Measurements from ENCODE around the gene TACR1. TPM values are rescaled to one million over a fixed set of nuclear protein-coding genes. Genes with fewer than 3 reads are reported as not detected.

The TACR1 gene
- total and polyA plus RNA-seq, 2 of the 8 experiments (the other 6 are each of a cell fraction or from before 2014, with no cell fraction given): 0.09 to 0.37 TPM

DNA sequence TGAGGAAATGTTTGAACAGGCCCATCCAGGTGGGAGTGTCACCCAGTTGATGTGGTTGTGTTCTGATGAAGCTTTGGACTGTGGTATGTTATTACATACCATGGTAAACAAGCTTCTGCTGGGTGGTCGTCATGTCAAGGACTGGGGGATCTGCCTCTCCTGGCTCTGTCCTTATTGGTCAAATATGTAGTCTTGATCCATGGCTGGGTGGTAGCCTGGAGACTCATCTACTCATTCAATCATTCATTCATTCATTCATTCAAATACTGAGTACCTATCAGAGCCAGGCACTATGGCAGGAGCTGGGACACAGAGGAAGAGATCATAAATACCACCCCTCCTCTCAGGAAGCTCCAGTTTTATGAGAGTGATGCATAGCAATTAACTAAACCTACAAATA is 60.8 kb downstream of the TACR1 start:
- no peak overlapping the region for H3K4ac ChIP-seq (replicated peaks; ENCODE audit: insufficient read length, low read depth, low read length)
- H2BK12ac ChIP-seq (ENCODE audit: low read depth, low read length): no peak overlapping the region
- no peak overlapping the region for H4K8ac ChIP-seq (ENCODE audit: extremely low read depth, insufficient read depth, low read length)
- no peaks in the 10 kb centered on the region for H3K79me2 ChIP-seq (ENCODE audit: control insufficient read depth in 1 of 2, insufficient read depth in 2 of 2, low read length in 2 of 2)
- ChIA-PET CTCF (ENCODE audit: partially characterized antibody) (interaction anchor here (0.6 to 1.7 kb wide), 3 partner anchors 12 to 130 kb away, joined by 3 to 5 read pairs (median 3); no protein-coding TSS in a partner anchor), POLR2A (ENCODE audit: partially characterized antibody) (no interaction called here)
- no peak overlapping the region for H2AFZ ChIP-seq (ENCODE audit: low read length)
- WGBS, 2 experiments (ENCODE audit: extremely low coverage in 1 of 2, insufficient coverage in 1 of 2, insufficient read length in 1 of 2, insufficient replicate concordance in 2 of 2, low coverage in 1 of 2, low lambda C conversion rate in 2 of 2, missing lambda C conversion rate in 1 of 2): 82% methylated on average over 1 of the region's 1 CpG; no CpG with 5 or more reads in 1 of the 2 experiments
- no peaks in the 10 kb centered on the region for H3K27me3 ChIP-seq (replicated peaks in 1 of 4; ENCODE audit: control insufficient read depth in 3 of 4, extremely low read depth in 1 of 4, insufficient read depth in 3 of 4, low read length in 3 of 4)
- no peak overlapping the region for H3K4me3 ChIP-seq (ENCODE audit: extremely low read depth in 1 of 4, insufficient read depth in 2 of 4, low read depth in 3 of 4, low read length in 4 of 4)
- H3K4me2 ChIP-seq (ENCODE audit: insufficient read depth in 1 of 2, low read depth in 2 of 2, low read length in 2 of 2): no peak overlapping the region
- no peak overlapping the region for H3K56ac ChIP-seq (replicated peaks; ENCODE audit: insufficient read length, low read depth, low read length)
- no peak overlapping the region for H2BK20ac ChIP-seq (ENCODE audit: low read length)
- H3K9ac ChIP-seq (replicated peaks in 1 of 4; ENCODE audit: extremely low read depth in 1 of 4, low read depth in 3 of 4, low read length in 3 of 4): no peak overlapping the region
- no peak overlapping the region for H2BK5ac ChIP-seq (ENCODE audit: low read depth, low read length)
- H3K27ac ChIP-seq (ENCODE audit: low read depth, low read length): no peak overlapping the region
- no peak overlapping the region for H3K23ac ChIP-seq (ENCODE audit: insufficient read length)
- no peak overlapping the region for H3K18ac ChIP-seq (ENCODE audit: extremely low read depth, low read length)
- no peak overlapping the region for H4K91ac ChIP-seq (replicated peaks; ENCODE audit: insufficient read length, low read length)
- no peak overlapping the region for H2BK15ac ChIP-seq (ENCODE audit: low read length)
- no peak overlapping the region for H2AK5ac ChIP-seq (ENCODE audit: low read depth, low read length)
- no peak overlapping the region for H3K14ac ChIP-seq (ENCODE audit: insufficient read length)
- DNase-seq (ENCODE audit: low read depth in 1 of 2, low spot score in 2 of 2) (no peak), FAIRE-seq (no peak)
- H2BK120ac ChIP-seq (replicated peaks; ENCODE audit: low read depth, low read length): no peak overlapping the region
- no peak overlapping the region for H4K5ac ChIP-seq (ENCODE audit: insufficient read length, low read depth, low read length)
- no peaks in the 10 kb centered on the region for H3K79me1 ChIP-seq (ENCODE audit: low read depth, low read length)
- no peaks in the 10 kb centered on the region for H3K23me2 ChIP-seq (ENCODE audit: low read depth, low read length)
- H3K36me3 ChIP-seq (ENCODE audit: control insufficient read depth in 2 of 4, insufficient read depth in 4 of 4, low read length in 3 of 4): no peaks in the 10 kb centered on the region
- no peaks in the 10 kb centered on the region for H3K4me1 ChIP-seq (replicated peaks in 1 of 4; ENCODE audit: control insufficient read depth in 3 of 4, insufficient read depth in 4 of 4, low read length in 3 of 4)
- H4K20me1 ChIP-seq (replicated peaks in 1 of 2; ENCODE audit: control insufficient read depth in 1 of 2, insufficient read depth in 2 of 2, low read length in 2 of 2): no peaks in the 10 kb centered on the region
- no peaks in the 10 kb centered on the region for H3K9me3 ChIP-seq (ENCODE audit: insufficient read depth in 2 of 2, low read depth in 1 of 2, low read length in 1 of 2)
- TF ChIP-seq BACH1 (IDR thresholded peaks at IDR 0.05; ENCODE audit: low read length) (no peak), SP4 (IDR thresholded peaks at IDR 0.05; ENCODE audit: low read length) (no peak), SIX5 (IDR thresholded peaks at IDR 0.05; ENCODE audit: low read depth, low read length) (no peak), SUZ12 (IDR thresholded peaks at IDR 0.05; ENCODE audit: low read length) (no peak), CBX5 (IDR thresholded peaks at IDR 0.05; ENCODE audit: low read depth, low read length) (no peak), CBX8 (IDR thresholded peaks at IDR 0.05; ENCODE audit: borderline replicate concordance, low read depth, low read length) (no peak), TEAD4 (IDR thresholded peaks at IDR 0.05; ENCODE audit: low read depth, low read length) (no peak)

Measured in H1 (cell line).